Karpas-422 (cell line): Measurements from ENCODE around the gene SERPINA3. TPM values are rescaled to one million over a fixed set of nuclear protein-coding genes. Genes with fewer than 3 reads are reported as not detected.

Experiments used
- total RNA-seq: library from RNA; depleted of rRNA; stranded (reverse); fragments of >200 nt; shearing (Covaris generic); gene quantifications from 2 replicates; pipeline ENCODE4 v1.2.3, GENCODE V29; 2014; ENCODE audit warnings: low replicate concordance; rRNA removed

SERPINA3 gene
- total RNA-seq, 1 experiment from 2014 or later: not detected

Other genes with a start within 250 kb of the SERPINA3 start
- gene SERPINA2, start 245.7 kb upstream of the SERPINA3 start, total RNA-seq: not detected in 2 replicates
- 0.54 TPM in 1 of 2 replicates, not detected in the other for gene SERPINA1, start 223.8 kb upstream of the SERPINA3 start, total RNA-seq
- gene SERPINA11, start 159.6 kb upstream of the SERPINA3 start, total RNA-seq: 0.97 and 1.4 TPM in 2 replicates
- 164 and 182 TPM in 2 replicates for gene SERPINA9, start 136.2 kb upstream of the SERPINA3 start, total RNA-seq
- not detected in 2 replicates for gene SERPINA12, start 102.9 kb upstream of the SERPINA3 start, total RNA-seq
- not detected in 2 replicates for gene SERPINA4, start 50.9 kb upstream of the SERPINA3 start, total RNA-seq
- gene SERPINA5, start 31.0 kb upstream of the SERPINA3 start, total RNA-seq: not detected in 2 replicates
- gene GSC, start 157.7 kb downstream of the SERPINA3 start, total RNA-seq: not detected in 2 replicates